Measurements from ENCODE around the gene SORD.
"Not testable (repeated sequence)": the region's sequence is repeated elsewhere in the genome, so short reads cannot be mapped to it uniquely, and the experiment has no call there.

GRCh38 chr15:45104170-45104569, 81.2 kb downstream of the SORD start:
- not testable (repeated sequence) for TF ChIP-seq ZNF274 (IDR thresholded peaks at IDR 0.05; ENCODE audit: low read depth, low read length); YY1 (IDR thresholded peaks at IDR 0.05; ENCODE audit: insufficient read depth, insufficient read length); SUZ12 (IDR thresholded peaks at IDR 0.05; ENCODE audit: extremely low read depth, insufficient read depth, insufficient read length)

Data from NT2/D1 (cell line).